Fibroblast of peridontal ligament (primary cell): Measurements from ENCODE around the gene PCGF3.
"Not testable (repeated sequence)": the region's sequence is repeated elsewhere in the genome, so short reads cannot be mapped to it uniquely, and the experiment has no call there.

Experiments used
- DNase-seq: peaks from one replicate; pipeline ENCODE4 v3.0.0-alpha.2; 2010; ENCODE audit errors: extremely low read depth

PCGF3 gene

GRCh38 chr4:722851-723360 lies 17.3 kb downstream of the PCGF3 start:
- DNase-seq = no peak

GRCh38 chr4:723751-724530 lies 18.3 kb downstream of the PCGF3 start:
- no peak for DNase-seq

GRCh38 chr4:725391-726234 lies 20.0 kb downstream of the PCGF3 start:
- DNase-seq = no peak

GRCh38 chr4:726235-726787 lies 20.7 kb downstream of the PCGF3 start:
- peak; percentile 73 for DNase-seq

GRCh38 chr4:726838-727237 lies 21.2 kb downstream of the PCGF3 start:
- DNase-seq = peak; percentile 15

- no peak for DNase-seq
Observed at GRCh38 chr4:727576-727975, 21.9 kb downstream of the PCGF3 start.

- DNase-seq = no peak
Observed at GRCh38 chr4:729336-730315, 24.0 kb downstream of the PCGF3 start.

- DNase-seq = no peak
Observed at GRCh38 chr4:730511-730910, 24.9 kb downstream of the PCGF3 start.

- not testable (repeated sequence) for DNase-seq
Observed at GRCh38 chr4:730946-731904, 25.6 kb downstream of the PCGF3 start.

- not testable (repeated sequence) for DNase-seq
Observed at GRCh38 chr4:731954-732353, 26.3 kb downstream of the PCGF3 start.

- no peak for DNase-seq
Observed at GRCh38 chr4:732486-732885, 26.9 kb downstream of the PCGF3 start.

- no peak for DNase-seq
Observed at GRCh38 chr4:732911-733630, 27.4 kb downstream of the PCGF3 start.

GRCh38 chr4:733631-733980 lies 28.0 kb downstream of the PCGF3 start:
- no peak for DNase-seq

- DNase-seq = no peak
Observed at GRCh38 chr4:734075-734474, 28.4 kb downstream of the PCGF3 start.

- DNase-seq = no peak
Observed at GRCh38 chr4:734951-735350, 29.3 kb downstream of the PCGF3 start.

GRCh38 chr4:735583-735982 lies 30.0 kb downstream of the PCGF3 start:
- DNase-seq = no peak

- not testable (repeated sequence) for DNase-seq
Observed at GRCh38 chr4:736561-736960, 30.9 kb downstream of the PCGF3 start.

GRCh38 chr4:738781-739280 lies 33.2 kb downstream of the PCGF3 start:
- no peak for DNase-seq

- no peak for DNase-seq
Observed at GRCh38 chr4:739569-739968, 33.9 kb downstream of the PCGF3 start.
